K562 (cell line): ENCODE measurements around the gene ELMOD1. TPM values are rescaled to one million over a fixed set of nuclear protein-coding genes. Genes with fewer than 3 reads are reported as not detected.

Experiments
- CBFA2T2 ChIP-seq: fragments of 450-650 bp; conservative IDR thresholded peaks from 2 replicates; pipeline ENCODE4 v1.6.1; 2017; ENCODE audit warnings: mild to moderate bottlenecking
- EZH2 ChIP-seq: IDR thresholded peaks from 2 replicates; pipeline ENCODE4 v1.6.1; 2012; ENCODE audit warnings: low read depth, mild to moderate bottlenecking, inconsistent platforms, low read length, borderline replicate concordance
- FOXK2 ChIP-seq, 2 experiments: fragments of 450-650 bp; IDR thresholded peaks in 1 of 2; conservative IDR thresholded peaks in 1 of 2; 2 replicates each; pipeline ENCODE4 v1.6.1; 2016; ENCODE audit warnings: low read depth in 2 of 2, mild to moderate bottlenecking in 1 of 2
- GTF2A2 ChIP-seq: IDR thresholded peaks from 2 replicates; pipeline ENCODE4 v1.6.1; 2016; ENCODE audit warnings: mild to moderate bottlenecking, missing genetic modification characterization, missing compliant biosample characterization
- LEF1 ChIP-seq: fragments of 450-650 bp; IDR thresholded peaks from 2 replicates; pipeline ENCODE4 v1.6.1; 2016; ENCODE audit warnings: mild to moderate bottlenecking
- MNT ChIP-seq, 2 experiments: fragments of 450-650 bp; conservative IDR thresholded peaks; 2 replicates each; pipeline ENCODE4 v1.6.1; 2017; ENCODE audit warnings: mild to moderate bottlenecking in 2 of 2, moderate library complexity in 2 of 2
- POLR3G ChIP-seq: IDR thresholded peaks from 2 replicates; pipeline ENCODE4 v1.6.1; 2011; ENCODE audit not compliant: insufficient read length, insufficient replicate concordance; ENCODE audit errors: extremely low read depth
- PPARD ChIP-seq: fragments of 250-450 bp; sonication (Bioruptor Pico); IDR thresholded peaks from 2 replicates; pipeline ENCODE4 v1.8.0; 2022; ENCODE audit warnings: inconsistent platforms, mild to moderate bottlenecking, moderate library complexity
- PREB ChIP-seq: sonication (generic); formaldehyde crosslinking; IDR thresholded peaks from 2 replicates; pipeline ENCODE4 v1.8.1; 2023; ENCODE audit warnings: mild to moderate bottlenecking, missing genetic modification reagents
- RNF2 ChIP-seq: sonication (generic); IDR thresholded peaks from 2 replicates; pipeline ENCODE4 v1.6.1; 2016
- SNRNP70 ChIP-seq: fragments of 200-400 bp; formaldehyde crosslinking; optimal IDR thresholded peaks from 2 replicates; pipeline ENCODE3; 2017; ENCODE audit warnings: low read depth, low read length
- polyA plus RNA-seq, 8 experiments: library from polyadenylated mRNA; depleted of rRNA in 4 of 8; stranded (reverse) in 5 of 8; unstranded in 3 of 8; fragments of >200 nt; fragmentation: Nextera tagmentation in 2 of 8; fragmentation: Illumina TruSeq in 1 of 8; extraction: Ambion mirVana in 2 of 8; extraction: Trizol in 1 of 8; gene quantifications; 2 replicates each; pipeline versions ENCODE4 v1.2.1 to v1.2.3, GENCODE V29; 2011 to 2014; ENCODE audit warnings: inconsistent platforms in 1 of 8, missing spikeins in 1 of 8
- total RNA-seq, 7 experiments: library from RNA; depleted of rRNA in 6 of 7; stranded (reverse); fragments of >200 nt in 6 of 7; fragmentation: Illumina TruSeq in 2 of 7; extraction: Trizol in 2 of 7; gene quantifications; 2 replicates each; pipeline versions ENCODE4 v1.2.1 to v1.2.3, GENCODE V29; 2011 to 2021; ENCODE audit warnings: low replicate concordance in 1 of 7
- TF ChIP-seq, protein P1 (sequence below), 2 experiments: fragments of 450-650 bp in 1 of 2; sonication (generic) in 1 of 2; formaldehyde crosslinking in 1 of 2; IDR thresholded peaks; 2 replicates each; pipeline versions ENCODE4 v1.7.1 to v1.9.0; 2016 to 2022; ENCODE audit warnings: inconsistent platforms in 1 of 2, mild to moderate bottlenecking in 1 of 2, missing genetic modification reagents in 1 of 2
- TF ChIP-seq, protein P2 (sequence below): fragments of 450-650 bp; formaldehyde crosslinking; IDR thresholded peaks from 2 replicates; pipeline ENCODE4 v1.4.0; 2020; ENCODE audit warnings: mild to moderate bottlenecking

The ELMOD1 gene
- total and polyA plus RNA-seq, 9 of the 15 experiments (the other 6 are each of a cell fraction or from before 2014, with no cell fraction given): not detected

DNA sequence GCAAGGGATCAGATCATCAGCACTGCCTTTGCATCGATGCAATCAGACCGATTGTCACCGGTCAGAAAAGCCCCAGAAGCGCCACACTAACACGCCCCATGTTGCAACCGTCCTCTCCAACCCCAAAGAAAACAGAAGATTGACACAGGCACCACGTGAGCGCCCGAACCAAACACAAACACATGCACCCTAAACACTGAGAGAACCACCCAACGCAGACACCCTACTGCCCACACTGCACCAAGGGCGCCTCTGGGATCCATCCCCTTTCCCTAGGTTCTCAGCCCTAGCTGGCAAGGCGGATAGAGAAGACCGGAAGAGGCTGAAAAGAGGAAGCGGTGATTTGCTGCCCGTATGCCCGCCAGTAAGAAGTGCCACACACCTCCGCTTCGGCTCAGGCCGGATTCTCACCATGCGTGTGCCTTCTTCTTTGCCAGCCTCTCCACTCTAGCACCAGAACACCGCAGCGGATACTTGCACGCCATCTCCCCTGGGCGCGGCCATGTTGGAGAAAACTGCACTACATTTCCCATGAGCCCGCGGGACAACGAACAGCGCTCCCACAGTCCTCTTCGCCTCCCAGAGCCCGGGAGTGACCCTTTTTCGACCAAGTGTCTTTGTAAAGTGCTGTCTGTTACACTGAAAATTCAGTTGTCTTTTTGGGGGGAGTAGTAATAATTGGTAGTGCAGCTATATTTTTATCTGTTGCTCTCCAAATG, 25.6 kb upstream of the ELMOD1 start, which contains the start of gene ALKBH8 (continued):
- TF ChIP-seq, protein P1, sequence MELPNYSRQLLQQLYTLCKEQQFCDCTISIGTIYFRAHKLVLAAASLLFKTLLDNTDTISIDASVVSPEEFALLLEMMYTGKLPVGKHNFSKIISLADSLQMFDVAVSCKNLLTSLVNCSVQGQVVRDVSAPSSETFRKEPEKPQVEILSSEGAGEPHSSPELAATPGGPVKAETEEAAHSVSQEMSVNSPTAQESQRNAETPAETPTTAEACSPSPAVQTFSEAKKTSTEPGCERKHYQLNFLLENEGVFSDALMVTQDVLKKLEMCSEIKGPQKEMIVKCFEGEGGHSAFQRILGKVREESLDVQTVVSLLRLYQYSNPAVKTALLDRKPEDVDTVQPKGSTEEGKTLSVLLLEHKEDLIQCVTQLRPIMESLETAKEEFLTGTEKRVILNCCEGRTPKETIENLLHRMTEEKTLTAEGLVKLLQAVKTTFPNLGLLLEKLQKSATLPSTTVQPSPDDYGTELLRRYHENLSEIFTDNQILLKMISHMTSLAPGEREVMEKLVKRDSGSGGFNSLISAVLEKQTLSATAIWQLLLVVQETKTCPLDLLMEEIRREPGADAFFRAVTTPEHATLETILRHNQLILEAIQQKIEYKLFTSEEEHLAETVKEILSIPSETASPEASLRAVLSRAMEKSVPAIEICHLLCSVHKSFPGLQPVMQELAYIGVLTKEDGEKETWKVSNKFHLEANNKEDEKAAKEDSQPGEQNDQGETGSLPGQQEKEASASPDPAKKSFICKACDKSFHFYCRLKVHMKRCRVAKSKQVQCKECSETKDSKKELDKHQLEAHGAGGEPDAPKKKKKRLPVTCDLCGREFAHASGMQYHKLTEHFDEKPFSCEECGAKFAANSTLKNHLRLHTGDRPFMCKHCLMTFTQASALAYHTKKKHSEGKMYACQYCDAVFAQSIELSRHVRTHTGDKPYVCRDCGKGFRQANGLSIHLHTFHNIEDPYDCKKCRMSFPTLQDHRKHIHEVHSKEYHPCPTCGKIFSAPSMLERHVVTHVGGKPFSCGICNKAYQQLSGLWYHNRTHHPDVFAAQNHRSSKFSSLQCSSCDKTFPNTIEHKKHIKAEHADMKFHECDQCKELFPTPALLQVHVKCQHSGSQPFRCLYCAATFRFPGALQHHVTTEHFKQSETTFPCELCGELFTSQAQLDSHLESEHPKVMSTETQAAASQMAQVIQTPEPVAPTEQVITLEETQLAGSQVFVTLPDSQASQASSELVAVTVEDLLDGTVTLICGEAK (IDR thresholded peaks at IDR 0.05): peak; percentile 77
- TF ChIP-seq, protein P1 (CRISPR knock-in tag; IDR thresholded peaks at IDR 0.05): no peak
- no peak for TF ChIP-seq POLR3G
- TF ChIP-seq RNF2: no peak
- no peak for TF ChIP-seq PREB
- TF ChIP-seq CBFA2T2: 0 out of 2 replicates have a peak, but pooled peaks have one; percentile 2
- TF ChIP-seq PPARD (CRISPR knock-in tag): no peak
- TF ChIP-seq, protein P2, sequence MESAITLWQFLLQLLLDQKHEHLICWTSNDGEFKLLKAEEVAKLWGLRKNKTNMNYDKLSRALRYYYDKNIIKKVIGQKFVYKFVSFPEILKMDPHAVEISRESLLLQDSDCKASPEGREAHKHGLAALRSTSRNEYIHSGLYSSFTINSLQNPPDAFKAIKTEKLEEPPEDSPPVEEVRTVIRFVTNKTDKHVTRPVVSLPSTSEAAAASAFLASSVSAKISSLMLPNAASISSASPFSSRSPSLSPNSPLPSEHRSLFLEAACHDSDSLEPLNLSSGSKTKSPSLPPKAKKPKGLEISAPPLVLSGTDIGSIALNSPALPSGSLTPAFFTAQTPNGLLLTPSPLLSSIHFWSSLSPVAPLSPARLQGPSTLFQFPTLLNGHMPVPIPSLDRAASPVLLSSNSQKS (CRISPR knock-in tag): no peak
- TF ChIP-seq MNT (conservative IDR thresholded peaks at IDR 0.05): peak; percentile 96 to 98
- no peak for TF ChIP-seq SNRNP70
- TF ChIP-seq EZH2: no peak
- no peak for TF ChIP-seq LEF1
- peak; percentile 88 to 91 for TF ChIP-seq FOXK2 (conservative IDR thresholded peaks at IDR 0.05 in 1 of 2, IDR thresholded peaks at IDR 0.05 in 1 of 2; ENCODE audit: low read depth in 2 of 2)
- TF ChIP-seq GTF2A2 (tag): no peak
